OCI-LY1 (cell line): ENCODE measurements around the gene CX3CL1.

Source experiments
- H2AFZ ChIP-seq: fragments of 200-600 bp; sonication (generic), shearing (Covaris generic); 2 replicates; pipeline ENCODE4 v1.6.0; 2014; ENCODE audit warnings: antibody characterized with exemption, mild to moderate bottlenecking, low read length
- H3F3A ChIP-seq: fragments of 200-600 bp; sonication (generic), shearing (Covaris generic); 2 replicates; pipeline ENCODE4 v1.6.0; 2014; ENCODE audit warnings: mild to moderate bottlenecking, antibody characterized with exemption, low read length, moderate library complexity; ENCODE audit not compliant: insufficient read depth
- H3K27ac ChIP-seq: fragments of 200-600 bp; sonication (generic); 2 replicates; pipeline ENCODE4 v1.5.1; 2014; ENCODE audit warnings: low read length, mixed run types, mild to moderate bottlenecking, low read depth; ENCODE audit not compliant: poor library complexity, severe bottlenecking
- H3K27me3 ChIP-seq: fragments of 200-600 bp; sonication (generic); 2 replicates; pipeline ENCODE4 v1.6.0; 2014; ENCODE audit warnings: antibody characterized with exemption, mild to moderate bottlenecking, low read length, moderate library complexity; ENCODE audit not compliant: insufficient read depth
- H3K36me3 ChIP-seq: fragments of 200-600 bp; sonication (generic); 2 replicates; pipeline ENCODE4 v1.6.1; 2014; ENCODE audit warnings: mild to moderate bottlenecking, antibody characterized with exemption, low read length, moderate library complexity, mixed read lengths; ENCODE audit not compliant: insufficient read depth
- H3K4me1 ChIP-seq: fragments of 200-600 bp; sonication (generic); 2 replicates; pipeline ENCODE4 v1.5.1; 2014; ENCODE audit warnings: mild to moderate bottlenecking, low read length, moderate library complexity; ENCODE audit not compliant: insufficient read depth, severe bottlenecking
- H3K4me2 ChIP-seq: fragments of 200-600 bp; sonication (generic), shearing (Covaris generic); 2 replicates; pipeline ENCODE4 v1.6.1; 2014; ENCODE audit warnings: low read length
- H3K4me3 ChIP-seq: fragments of 200-600 bp; sonication (generic); 2 replicates; pipeline ENCODE4 v1.5.1; 2014; ENCODE audit warnings: low read length, low read depth, mild to moderate bottlenecking, mixed read lengths; ENCODE audit not compliant: poor library complexity, severe bottlenecking
- H3K79me2 ChIP-seq: fragments of 200-600 bp; shearing (Covaris generic); 2 replicates; pipeline ENCODE4 v1.6.1; 2016; ENCODE audit warnings: mixed run types, low read length, mixed read lengths; ENCODE audit not compliant: insufficient read depth
- H3K9ac ChIP-seq: fragments of 200-600 bp; sonication (generic), shearing (Covaris generic); 2 replicates; pipeline ENCODE4 v1.6.1; 2014; ENCODE audit warnings: mild to moderate bottlenecking, low read length, mixed read lengths
- H3K9me2 ChIP-seq: fragments of 200-600 bp; sonication (generic), shearing (Covaris generic); 2 replicates; pipeline ENCODE4 v1.6.1; 2014; ENCODE audit warnings: low read depth, mild to moderate bottlenecking, low read length, mixed read lengths
- H3K9me3 ChIP-seq: fragments of 200-600 bp; shearing (Covaris generic); 2 replicates; pipeline ENCODE4 v1.6.1; 2014; ENCODE audit warnings: low read length, mixed read lengths
- H4K20me1 ChIP-seq: fragments of 200-600 bp; sonication (generic), shearing (Covaris generic); 2 replicates; pipeline ENCODE4 v1.6.0; 2016; ENCODE audit warnings: mild to moderate bottlenecking, low read length; ENCODE audit not compliant: insufficient read depth
- CTCF ChIP-seq: fragments of 200-600 bp; sonication (generic), shearing (Covaris generic); IDR thresholded peaks from 2 replicates; pipeline ENCODE4 v1.5.1; 2017; ENCODE audit warnings: mild to moderate bottlenecking, antibody characterized with exemption, low read length, moderate library complexity, mixed read lengths
- EZH2 ChIP-seq: fragments of 200-600 bp; sonication (generic), shearing (Covaris generic); IDR thresholded peaks from 2 replicates; pipeline ENCODE4 v1.8.0; 2017; ENCODE audit warnings: borderline replicate concordance, mixed run types, mild to moderate bottlenecking, antibody characterized with exemption, low read length, moderate library complexity, mixed read lengths

Gene CX3CL1

GRCh38 chr16:57434003-57434402 is 61.7 kb downstream of the CX3CL1 start:
- no peaks in the 10 kb centered on the region for H4K20me1 ChIP-seq
- no peaks in the 10 kb centered on the region for H3K79me2 ChIP-seq
- no peaks in the 10 kb centered on the region for H3F3A ChIP-seq
- no peak overlapping the region for H3K9ac ChIP-seq
- peaks cover 91% of the 10 kb centered on the region for H3K36me3 ChIP-seq
- H3K4me3 ChIP-seq = no peak overlapping the region
- no peaks in the 10 kb centered on the region for H3K9me2 ChIP-seq
- H3K27me3 ChIP-seq = no peaks in the 10 kb centered on the region
- no peaks in the 10 kb centered on the region for H3K4me1 ChIP-seq
- H3K27ac ChIP-seq = no peak overlapping the region
- no peak overlapping the region for H2AFZ ChIP-seq
- no peak overlapping the region for H3K4me2 ChIP-seq
- TF ChIP-seq CTCF (no peak), EZH2 (no peak)
- H3K9me3 ChIP-seq = no peaks in the 10 kb centered on the region
